HL-60 (cell line): ENCODE data around the gene FTCD.

Source experiments
- DNase-seq, 2 experiments: peaks; one replicate each; pipeline ENCODE4 v3.0.0-alpha.2; 2010 to 2020; ENCODE audit warnings: low read depth in 1 of 2, low spot score in 1 of 2
- H3K27ac ChIP-seq: fragments of 250-450 bp; sonication (Bioruptor Pico); replicated peaks from 2 replicates; pipeline ENCODE4 v1.5.1; 2020; ENCODE audit warnings: mild to moderate bottlenecking, moderate library complexity
- H3K27me3 ChIP-seq: fragments of 250-450 bp; sonication (Bioruptor Pico); 2 replicates; pipeline ENCODE4 v1.5.1; 2021; ENCODE audit warnings: mild to moderate bottlenecking, moderate library complexity; ENCODE audit not compliant: insufficient read depth, poor library complexity, severe bottlenecking
- H3K4me3 ChIP-seq: replicated peaks from 2 replicates; pipeline ENCODE4 v1.5.1; 2011; ENCODE audit warnings: mild to moderate bottlenecking, control low read depth, low read length; ENCODE audit not compliant: insufficient read depth
- CTCF ChIP-seq: IDR thresholded peaks from one replicate; pipeline ENCODE4 v1.5.1; 2011; ENCODE audit warnings: low read length, control low read depth, inconsistent platforms; ENCODE audit not compliant: insufficient read depth
- GABPA ChIP-seq: IDR thresholded peaks from 2 replicates; pipeline ENCODE4 v1.6.1; 2012; ENCODE audit warnings: low read depth
- POLR2AphosphoS5 ChIP-seq: IDR thresholded peaks from 2 replicates; pipeline ENCODE4 v1.6.1; 2012; ENCODE audit warnings: low read depth
- SPI1 ChIP-seq: IDR thresholded peaks from 2 replicates; pipeline ENCODE4 v1.6.1; 2012; ENCODE audit warnings: low read depth, mild to moderate bottlenecking, borderline replicate concordance
- TF ChIP-seq, protein P1 (sequence below): IDR thresholded peaks from 2 replicates; pipeline ENCODE4 v1.6.1; 2012; ENCODE audit warnings: low read depth; ENCODE audit not compliant: insufficient replicate concordance

FTCD gene

DNA sequence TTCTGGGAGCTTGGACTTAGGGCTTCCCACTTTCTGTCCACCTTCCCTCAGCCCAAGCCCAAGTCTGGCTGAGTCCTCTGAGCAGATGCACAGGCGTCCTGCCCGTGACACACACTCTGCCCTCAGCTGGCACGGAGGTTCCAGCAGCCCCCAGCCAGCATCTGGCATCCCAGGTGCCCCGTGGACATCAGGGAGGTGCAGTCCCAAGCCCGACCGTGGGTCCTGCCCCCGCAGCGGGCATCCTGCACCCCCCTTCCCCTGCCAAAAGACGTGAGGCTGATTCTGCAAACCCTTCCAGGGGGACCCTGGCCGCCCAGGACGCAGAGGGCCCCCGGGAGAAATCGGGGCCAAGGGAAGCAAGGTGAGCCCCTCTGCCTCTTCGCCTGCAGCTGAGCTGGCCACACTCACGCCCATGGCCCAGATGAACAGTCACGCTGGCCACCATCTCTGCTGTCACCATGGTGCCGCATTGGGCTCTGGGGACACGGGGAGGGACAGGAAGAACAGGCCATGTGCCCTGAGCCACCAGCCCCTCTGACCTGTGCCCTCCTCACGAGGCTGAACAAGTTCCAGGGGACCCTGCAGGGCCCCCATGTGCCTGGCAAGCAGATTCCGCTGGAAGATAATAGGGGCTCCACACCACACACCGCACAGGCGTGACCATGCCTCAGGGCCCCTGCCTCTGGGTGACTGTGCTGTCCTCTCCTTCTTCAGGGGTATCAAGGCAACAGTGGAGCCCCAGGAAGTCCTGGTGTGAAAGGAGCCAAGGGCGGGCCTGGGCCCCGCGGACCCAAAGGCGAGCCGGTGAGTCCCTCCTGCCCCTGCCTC is 36.8 kb downstream of the FTCD start:
- Histone ChIP-seq H3K27me3 (no peaks in the 10 kb centered on the region), H3K27ac (no peak overlapping the region), H3K4me3 (no peak overlapping the region)
- DNase-seq = no peak
- no peak for TF ChIP-seq POLR2AphosphoS5
- no peak for TF ChIP-seq SPI1
- TF ChIP-seq, protein P1, sequence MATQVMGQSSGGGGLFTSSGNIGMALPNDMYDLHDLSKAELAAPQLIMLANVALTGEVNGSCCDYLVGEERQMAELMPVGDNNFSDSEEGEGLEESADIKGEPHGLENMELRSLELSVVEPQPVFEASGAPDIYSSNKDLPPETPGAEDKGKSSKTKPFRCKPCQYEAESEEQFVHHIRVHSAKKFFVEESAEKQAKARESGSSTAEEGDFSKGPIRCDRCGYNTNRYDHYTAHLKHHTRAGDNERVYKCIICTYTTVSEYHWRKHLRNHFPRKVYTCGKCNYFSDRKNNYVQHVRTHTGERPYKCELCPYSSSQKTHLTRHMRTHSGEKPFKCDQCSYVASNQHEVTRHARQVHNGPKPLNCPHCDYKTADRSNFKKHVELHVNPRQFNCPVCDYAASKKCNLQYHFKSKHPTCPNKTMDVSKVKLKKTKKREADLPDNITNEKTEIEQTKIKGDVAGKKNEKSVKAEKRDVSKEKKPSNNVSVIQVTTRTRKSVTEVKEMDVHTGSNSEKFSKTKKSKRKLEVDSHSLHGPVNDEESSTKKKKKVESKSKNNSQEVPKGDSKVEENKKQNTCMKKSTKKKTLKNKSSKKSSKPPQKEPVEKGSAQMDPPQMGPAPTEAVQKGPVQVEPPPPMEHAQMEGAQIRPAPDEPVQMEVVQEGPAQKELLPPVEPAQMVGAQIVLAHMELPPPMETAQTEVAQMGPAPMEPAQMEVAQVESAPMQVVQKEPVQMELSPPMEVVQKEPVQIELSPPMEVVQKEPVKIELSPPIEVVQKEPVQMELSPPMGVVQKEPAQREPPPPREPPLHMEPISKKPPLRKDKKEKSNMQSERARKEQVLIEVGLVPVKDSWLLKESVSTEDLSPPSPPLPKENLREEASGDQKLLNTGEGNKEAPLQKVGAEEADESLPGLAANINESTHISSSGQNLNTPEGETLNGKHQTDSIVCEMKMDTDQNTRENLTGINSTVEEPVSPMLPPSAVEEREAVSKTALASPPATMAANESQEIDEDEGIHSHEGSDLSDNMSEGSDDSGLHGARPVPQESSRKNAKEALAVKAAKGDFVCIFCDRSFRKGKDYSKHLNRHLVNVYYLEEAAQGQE = no peak
- TF ChIP-seq CTCF = no peak
- TF ChIP-seq GABPA = no peak

DNA sequence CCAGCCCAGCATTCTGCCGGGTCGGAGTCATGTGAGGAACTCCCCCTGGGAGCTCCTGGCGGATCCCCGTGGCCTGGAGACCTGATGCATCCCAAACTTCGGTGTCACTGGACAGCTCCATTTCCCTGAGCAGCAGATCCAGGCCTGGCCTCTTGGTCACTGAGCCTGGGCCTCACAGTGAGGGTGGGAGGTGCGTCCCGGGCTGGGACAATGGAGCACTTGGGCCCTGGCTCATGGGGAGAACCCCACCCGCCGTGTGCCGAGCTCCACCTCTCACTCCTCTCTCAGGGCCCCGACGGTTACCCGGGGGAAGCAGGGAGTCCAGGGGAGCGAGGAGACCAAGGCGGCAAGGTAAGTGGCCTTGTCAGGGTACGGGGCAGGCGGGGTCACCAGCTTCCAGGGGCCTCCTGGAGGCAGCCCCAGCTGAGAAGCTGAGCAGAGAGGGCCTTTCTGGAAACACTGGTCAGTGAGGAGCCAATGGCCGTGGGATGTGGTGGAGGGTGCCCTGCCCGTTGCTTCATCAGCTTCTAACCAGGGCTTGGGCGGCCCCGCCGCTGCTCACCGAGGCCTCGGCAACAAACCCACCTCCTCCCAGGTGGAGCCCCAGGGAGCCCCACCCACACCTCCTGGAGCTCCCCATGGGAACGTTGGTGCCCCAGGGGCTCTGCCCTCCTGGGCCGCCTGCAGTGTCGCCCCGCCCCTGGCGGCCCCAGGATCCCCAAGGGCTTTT is 37.6 kb downstream of the FTCD start:
- H3K27ac ChIP-seq = no peak overlapping the region
- TF ChIP-seq GABPA (no peak), POLR2AphosphoS5 (no peak), SPI1 (no peak), CTCF (no peak)
- TF ChIP-seq, protein P1 = no peak
- H3K4me3 ChIP-seq = no peak overlapping the region
- no peaks in the 10 kb centered on the region for H3K27me3 ChIP-seq
- DNase-seq = no peak

GRCh38 chr21:46116776-46117585 is 38.4 kb downstream of the FTCD start:
- DNase-seq = no peak
- Histone ChIP-seq H3K4me3 (no peak overlapping the region), H3K27me3 (no peaks in the 10 kb centered on the region), H3K27ac (no peak overlapping the region)
- TF ChIP-seq POLR2AphosphoS5 (no peak), CTCF (no peak), SPI1 (no peak), GABPA (no peak)
- TF ChIP-seq, protein P1 = no peak
